Measurements from ENCODE around the gene KMT2E. TPM values are rescaled to one million over a fixed set of nuclear protein-coding genes. Genes with fewer than 3 reads are reported as not detected.

Gene KMT2E
- total RNA-seq, 1 donor from 2014 or later, result 51.7 TPM

DNA sequence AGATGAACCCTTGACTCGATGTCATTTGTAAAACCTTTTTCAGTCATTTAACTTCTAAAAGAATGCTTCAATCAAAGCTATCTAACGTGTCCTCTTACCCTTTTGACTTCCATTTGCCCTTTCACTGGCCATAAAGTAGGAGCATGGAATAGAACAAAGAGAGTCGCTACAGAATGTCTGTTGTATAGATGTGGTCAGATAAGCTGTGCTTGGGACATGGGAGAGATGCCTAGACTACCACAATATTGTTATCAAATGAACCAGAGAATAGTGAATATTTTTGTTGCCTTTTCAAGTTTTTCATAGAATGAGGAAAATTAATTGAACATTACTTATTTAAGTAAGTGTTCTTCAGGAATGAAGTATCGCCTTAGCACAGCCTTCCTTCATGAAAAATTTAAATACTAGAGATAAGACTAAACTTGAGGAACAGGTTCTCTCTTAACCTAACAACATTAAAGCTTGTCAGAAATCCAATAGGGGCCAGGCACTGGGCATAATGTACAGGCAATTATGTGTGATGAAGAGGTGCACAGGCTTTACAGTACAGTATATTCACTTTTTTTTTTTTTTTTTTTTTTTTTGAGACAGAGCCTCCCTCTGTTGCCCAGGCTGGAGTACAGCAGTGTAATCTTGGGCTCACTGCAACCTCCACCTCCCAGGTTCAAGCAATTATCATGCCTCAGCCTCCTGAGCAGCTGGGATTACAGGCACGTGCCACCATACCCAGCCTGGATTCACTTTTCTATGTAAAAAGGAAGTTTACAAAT lies 7.5 kb upstream of the KMT2E start:
- no peak for DNase-seq (ENCODE audit: low read depth)

DNA sequence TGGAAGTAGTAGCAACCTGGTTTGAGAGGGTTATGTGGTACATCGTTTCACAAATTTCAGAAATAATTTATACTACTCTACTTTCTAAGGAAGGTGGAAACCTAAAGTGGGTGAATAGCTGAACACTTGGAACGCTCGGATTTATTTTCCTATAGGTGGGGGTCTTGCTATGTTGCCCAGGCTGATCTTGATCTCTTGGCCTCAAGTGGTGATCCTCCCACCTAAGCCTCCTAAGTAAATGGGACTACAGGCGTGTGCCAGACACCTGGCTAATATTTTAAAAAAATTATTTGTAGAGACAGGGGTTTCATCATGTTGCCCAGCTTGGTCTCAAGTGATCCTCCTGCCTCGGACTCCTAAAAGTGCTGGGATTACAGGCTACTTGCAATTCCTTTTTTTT lies 6.7 kb upstream of the KMT2E start:
- DNase-seq (ENCODE audit: low read depth), result no peak

DNA sequence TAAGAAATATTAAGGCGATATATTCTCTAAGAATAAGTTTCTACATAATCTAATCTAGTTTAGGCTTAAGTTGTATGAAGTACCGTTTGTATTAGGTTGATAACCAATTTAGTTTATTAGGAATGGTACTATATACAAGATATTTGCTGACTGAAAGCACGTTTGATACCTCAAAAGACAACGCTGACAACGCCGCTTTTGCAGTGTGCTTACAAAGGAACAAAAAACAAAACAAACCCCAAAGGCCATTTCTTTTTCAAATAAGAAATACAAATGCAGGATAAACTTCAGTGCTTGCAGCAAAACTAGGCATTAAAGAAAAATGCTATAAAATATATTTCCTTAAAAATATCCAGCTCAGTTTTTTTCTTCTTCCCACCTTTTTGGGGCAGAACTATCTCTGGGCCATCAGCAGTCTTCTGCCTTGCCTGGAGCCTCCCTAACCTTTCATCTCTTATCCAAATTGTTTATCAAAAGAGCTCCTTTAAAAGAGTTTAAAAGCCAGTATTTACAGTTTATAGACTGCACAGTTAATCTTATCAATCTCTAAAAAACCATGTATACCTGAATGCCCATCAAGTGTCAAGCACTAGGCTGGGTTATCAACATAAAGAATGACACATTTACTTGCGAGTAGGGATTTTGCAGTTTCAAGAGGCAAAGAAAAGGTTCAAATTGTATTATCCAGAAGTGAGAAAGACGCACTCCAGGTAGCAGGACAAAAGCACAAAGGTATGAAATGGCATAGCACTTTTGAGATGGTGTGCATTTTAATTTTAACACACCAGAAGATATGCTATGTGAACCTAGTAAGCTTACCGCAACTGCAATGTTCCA lies 4.1 kb upstream of the KMT2E start:
- no peak for DNase-seq (ENCODE audit: low read depth)

DNA sequence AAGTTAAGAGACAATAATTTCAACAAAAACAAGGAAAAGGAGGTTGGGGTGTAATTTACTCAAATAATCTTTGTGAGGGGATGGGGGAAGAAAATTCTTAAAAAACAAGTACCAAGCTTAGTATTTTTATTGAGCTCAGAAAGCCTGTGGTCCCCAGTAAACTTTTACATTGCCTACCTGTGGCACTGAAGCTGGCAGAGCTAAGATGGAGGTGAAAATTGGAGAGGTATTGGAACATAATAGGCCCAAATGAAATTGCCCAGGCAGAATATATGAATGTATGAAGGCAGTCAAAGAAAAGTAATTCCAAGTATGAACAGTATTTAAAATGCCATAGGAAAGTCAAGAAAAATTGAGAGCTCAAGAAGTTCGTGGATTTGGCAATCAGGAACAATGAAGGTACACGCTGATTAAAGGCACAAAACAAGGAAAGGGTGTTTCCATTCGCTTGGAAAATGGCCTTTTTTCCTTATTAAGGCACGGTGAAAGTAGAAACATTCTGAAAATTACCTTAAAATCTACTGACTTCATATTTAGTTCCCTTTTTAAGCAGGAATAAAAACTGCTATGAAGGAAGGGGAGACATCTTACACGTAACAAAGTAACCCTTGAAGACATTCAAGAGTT lies 3.4 kb upstream of the KMT2E start:
- DNase-seq (ENCODE audit: low read depth), result no peak

DNA sequence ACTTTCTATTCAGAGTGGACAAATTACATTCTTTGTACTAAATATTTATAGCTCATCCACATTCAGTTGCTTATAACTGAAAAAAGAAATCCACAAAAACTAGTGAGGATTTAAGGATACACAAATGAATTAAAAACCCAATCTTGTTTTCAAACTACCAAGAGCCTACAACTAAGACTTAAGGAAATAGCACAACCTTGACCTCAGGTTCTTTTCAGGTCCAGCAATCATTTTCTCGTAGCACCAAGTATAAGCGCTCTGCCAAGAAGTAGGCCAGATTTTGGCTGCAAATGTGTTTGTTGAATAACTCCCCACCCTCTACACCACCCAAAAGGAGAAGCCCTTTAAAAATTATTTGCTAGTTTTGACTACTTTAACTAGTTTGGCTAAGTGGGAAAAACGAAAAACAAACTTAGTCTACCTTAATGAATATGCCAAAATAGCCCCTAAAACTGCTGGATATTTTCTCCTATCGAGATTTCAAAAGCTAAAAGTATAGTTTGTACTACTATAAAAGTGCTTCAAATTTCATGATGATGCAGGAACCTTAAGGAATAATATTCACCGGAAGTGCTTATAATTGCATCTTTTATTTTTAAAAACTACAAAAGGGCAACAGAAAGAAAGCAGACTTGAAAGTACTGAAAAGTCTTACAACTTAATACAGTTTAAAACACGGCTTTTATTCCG lies 2.7 kb upstream of the KMT2E start:
- no peak for DNase-seq (ENCODE audit: low read depth)

DNA sequence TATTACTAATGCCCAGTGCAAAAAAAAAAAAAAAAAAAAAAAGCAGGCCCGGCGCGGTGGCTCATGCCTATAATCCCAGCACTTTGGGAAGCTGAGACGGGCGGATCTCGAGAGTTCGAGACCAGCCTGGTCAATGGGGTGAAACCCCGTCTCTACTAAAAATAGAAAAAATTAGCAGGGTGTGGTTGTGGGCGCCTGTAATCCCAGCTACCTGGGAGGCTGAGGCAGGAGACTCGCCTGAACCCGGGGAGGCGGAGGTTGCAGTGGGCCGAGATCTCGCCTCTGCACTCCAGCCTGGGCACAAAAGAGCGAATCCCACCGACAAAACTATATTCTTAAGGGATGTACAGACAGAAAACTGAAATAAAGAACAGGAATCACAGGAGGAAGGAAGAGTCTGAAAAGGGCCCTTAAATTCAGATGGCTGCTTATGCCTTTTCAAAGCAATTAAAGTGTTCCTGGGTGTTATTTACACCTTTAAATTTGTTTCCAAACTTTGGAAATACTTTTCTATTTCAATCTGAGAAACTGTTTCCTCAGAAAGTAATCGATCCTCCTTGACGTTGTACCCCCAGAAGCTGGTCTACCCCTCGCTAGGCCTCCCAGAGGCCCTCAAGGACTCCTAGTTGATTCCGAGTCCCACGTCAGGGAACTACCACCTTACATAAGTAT lies 2.0 kb upstream of the KMT2E start:
- peak; percentile 57 for DNase-seq (ENCODE audit: low read depth)

DNA sequence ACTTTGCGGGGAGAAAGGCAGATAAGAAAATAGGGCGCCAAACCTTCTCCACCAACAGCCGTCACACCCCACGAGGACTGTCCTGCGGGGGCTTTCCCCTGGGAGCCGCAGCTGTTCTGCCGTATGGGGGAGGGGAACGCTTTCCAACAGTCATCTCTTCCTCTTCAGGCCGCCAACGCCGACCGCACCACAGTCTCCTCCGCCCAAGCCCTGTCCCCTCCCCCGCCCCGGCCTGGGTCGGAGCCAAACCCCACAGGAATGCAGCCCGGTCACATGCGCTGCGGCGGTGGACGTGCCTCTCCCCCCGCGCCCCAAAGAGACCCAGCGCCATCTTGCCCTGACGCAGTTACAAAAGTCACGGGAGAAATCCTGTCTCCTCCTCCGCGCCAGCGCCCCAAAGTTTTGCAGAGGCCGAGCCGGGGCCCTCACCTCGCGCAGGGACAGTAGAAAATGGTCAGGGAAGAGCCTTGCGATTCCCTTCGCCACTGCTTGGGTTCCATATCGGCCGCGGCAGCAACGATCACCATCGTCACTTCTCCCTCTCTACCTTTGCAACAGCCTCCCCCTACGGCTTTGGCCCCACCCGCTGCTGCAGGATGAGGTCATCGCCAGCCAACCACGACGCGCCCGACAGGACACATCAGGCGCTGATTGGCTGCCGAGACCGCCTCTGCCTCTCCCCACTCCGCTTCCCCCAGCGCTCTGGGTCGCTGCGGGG lies 1.3 kb upstream of the KMT2E start:
- DNase-seq (ENCODE audit: low read depth), result peak; percentile 100

DNA sequence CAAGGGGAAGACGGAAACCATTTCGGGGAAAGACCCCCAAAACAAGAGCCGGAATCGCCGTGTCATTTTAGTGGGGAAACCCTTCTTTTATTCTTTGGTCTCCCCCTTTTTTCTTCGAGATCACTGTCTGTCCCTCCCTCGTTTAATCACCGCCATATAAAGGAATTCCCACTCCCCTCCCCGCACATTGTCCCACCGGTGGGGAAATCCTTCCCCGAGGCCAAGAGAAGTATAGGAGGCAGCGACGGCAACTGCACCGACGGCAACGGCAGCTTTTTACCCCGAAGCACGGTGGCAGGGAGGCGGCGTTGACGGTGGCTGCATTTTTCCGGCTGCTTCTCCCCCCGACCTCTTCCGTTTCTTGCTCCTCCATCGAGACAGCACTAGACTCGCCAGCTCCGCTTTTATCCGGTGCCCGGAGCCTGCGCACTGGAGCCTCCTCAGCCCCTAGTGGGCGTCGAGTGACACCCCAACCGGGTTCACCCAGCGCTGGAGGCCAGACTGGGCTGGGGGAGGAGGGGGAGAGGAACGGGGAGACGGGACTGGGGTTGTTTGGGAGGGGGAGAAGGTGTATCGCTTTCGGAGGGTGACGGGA lies 687 bp upstream of the KMT2E start:
- peak; percentile 99 for DNase-seq (ENCODE audit: low read depth)

DNA sequence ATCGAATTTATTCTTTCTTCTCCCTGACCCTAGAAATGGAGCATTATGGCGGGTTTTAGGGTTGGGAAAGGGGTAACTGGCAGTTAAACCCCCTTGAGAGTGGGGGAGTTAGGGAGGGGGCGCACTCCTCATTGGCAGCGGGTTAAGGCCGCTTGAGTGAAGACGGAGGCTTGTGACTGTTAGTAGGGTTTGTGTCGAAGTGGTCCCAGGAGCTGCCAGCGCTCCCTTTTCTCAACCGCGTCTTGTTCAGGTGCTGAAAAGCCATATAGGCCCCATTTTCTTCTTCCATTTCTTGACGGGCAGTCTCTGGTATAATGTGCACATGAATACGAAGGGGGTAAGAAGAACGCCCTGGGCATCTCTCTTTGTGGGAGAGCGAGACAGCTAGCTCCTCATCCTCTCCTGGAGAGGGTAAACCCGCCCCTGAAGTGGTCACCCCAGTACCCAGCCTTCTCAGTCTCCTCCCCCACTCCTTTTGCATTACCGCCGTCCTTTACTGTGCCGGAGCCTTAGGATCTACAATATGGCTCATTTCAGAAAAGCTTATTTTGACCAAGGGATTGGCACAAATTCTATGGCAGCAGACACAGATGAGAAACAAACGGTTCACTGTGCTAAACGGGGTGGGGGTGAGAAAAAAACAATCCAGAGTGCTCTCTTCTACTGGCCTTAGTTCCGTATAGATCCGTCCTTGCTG lies 836 bp downstream of the KMT2E start:
- peak; percentile 61 for DNase-seq (ENCODE audit: low read depth)

DNA sequence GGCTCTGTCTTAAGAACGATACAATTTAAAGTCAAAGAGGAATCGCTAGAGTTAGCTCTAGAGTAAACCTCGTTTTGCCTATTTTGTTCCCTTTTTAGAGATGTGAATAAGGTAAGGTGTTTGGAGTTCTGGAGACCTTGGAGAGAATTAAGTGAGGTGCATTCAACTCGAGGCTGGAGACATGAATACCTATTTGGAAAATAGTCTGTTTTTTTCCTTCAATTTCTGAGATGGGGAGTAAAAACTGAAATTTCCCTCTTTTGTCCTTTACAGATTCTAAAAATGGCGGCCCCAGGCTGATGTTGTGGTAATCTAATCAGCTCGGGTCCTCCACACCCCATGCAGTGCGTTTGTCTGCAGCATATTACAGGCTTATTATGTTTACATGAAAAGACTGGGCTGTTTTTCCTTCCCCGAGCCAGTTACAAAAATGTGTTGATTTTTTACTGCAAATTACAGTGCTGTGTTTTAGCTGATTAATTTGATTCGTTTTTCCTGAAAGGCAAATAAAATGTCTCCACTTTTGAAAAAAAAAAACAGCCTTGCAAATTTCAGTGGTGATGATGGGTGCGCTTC lies 1.5 kb downstream of the KMT2E start:
- DNase-seq (ENCODE audit: low read depth), result peak; percentile 55

DNA sequence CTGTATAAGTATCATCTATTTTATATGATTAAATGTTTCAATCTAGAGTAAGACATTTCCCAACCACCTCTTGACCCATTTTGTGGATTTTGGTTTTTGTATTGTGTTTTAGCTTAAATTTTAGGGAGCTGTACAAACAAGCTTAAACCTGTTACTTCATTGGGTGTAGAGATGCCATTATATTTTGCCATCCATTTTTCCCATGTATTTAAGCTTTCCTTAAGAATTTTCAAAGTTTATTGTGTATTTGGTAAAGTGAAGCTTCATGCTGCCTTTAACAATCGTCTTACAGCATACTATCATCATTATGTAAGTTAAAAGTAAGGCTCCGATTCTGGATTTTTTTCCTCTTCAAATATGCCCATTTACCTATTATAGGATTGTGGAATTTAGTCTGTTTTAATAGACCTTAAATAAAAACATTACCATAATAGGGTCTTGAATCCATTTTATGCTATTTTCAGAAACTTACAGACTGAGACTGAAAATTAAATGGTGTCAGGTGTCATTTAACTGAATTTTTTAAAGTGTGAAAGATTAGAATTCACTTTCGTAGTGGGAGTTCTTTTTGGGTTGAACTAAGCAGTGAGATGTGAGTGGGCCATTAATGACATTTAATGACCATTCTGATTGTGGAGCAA lies 2.2 kb downstream of the KMT2E start:
- DNase-seq (ENCODE audit: low read depth), result no peak

DNA sequence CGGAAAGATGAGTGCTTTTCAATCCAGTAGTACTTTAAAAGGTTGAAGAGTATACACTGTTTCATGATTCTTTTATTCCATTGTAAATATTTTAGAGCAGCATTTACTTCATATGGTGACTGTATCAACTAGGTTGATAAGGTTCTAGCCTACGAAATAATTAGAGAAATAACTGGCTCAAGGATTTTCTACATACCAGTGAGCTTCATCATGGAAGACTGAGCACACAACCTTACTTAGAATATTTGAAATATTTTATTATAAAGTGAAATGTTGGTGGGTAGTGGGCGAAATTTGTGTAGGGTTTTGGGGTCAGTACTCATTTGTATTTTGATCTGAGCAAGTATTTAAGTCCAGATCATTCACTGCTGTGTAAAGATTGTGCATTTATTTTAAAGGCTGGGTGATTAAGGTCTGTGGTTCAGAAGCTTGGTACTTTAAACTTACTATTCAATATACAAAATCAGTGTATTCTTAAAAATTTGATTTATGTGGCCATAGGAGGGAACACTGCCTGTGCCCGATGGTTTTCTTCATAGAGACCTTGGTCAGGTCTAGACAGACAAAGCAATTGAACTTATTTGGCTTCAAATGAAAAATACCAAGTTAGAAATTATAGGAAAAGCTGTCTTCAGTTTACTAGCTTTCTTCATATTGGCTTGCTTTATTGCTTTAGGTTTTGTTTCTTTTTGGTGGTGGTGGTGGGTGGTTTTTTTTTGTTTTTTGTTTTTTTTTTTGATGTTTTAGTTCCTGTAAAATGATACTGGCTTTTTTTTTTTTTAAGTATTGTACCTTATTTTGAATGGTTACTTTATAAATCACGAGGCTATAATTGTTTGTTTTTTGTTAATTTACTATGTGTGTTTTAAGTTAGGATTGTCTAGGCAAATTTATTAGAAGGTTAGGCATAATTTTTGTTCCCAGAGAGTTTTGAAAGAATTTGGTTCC lies 3.0 kb downstream of the KMT2E start:
- DNase-seq (ENCODE audit: low read depth), result no peak

DNA sequence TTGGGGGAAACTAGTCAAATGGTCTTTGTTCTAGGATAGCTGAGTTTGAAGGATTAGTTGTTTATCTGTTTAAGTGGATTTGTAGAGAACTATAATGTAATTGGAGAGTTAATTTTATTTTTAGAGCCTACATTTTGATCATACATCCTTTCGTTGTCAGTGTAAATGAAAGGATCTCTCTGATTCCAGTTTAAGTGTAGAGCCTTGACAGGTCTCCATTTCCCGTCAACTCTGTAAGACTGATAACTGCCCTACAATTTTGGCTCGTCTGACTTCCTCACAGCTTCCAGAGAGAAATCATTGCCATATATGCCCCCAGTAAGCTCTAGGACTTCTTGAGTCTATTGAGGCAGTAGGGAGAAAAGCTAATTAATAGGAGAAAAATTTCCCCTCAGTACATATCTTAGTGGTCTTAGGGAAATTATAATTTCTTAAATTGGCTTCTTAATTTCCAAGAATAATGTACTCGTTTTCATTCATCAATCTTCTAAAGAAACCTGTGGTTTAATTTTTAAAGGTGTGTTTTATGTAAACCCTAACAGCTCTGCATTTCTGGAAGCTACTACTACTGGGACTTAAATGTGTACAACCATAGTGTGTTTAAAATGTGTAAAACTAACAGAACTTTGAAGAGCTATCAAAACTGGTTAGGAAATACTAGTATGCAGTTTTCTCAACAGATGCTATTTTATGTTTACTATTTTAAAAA lies 3.8 kb downstream of the KMT2E start:
- no peak for DNase-seq (ENCODE audit: low read depth)

DNA sequence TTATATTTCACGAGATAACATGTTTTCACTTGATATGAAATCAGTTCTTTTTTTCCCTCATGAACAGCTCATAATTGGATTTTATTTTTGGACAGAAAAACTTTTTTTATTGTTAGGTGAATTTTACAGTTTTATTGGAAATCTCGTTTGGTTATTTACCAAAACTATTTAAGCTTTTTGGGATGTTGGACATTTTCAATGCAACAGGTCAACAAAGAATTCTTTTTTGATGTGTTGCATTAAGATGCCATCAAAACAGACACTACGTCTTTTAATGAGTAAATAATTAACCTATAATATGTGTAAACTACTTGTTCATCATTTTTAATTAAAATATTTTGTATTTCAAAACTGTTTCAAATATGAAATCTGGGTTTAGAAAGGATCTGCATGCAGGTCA lies 5.3 kb downstream of the KMT2E start:
- DNase-seq (ENCODE audit: low read depth), result no peak

DNA sequence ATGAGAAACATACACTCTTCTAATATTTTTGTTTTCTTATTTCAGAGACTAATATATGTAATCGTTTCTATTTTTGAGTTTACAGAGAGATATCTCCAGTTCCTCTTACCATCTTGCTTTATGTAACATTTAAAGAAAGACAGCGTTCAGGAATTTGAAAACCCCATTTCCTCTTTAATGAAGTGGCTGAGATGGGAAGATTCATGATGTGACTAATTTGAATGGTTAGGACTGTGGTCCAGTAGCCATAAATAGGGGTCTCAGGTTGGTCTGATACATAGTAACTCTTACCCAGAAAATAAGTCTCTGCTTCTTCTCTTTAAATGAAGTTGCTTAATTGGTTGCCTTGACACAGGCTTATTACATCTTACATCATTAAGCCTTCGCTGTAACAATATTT lies 6.9 kb downstream of the KMT2E start:
- DNase-seq (ENCODE audit: low read depth), result no peak

DNA sequence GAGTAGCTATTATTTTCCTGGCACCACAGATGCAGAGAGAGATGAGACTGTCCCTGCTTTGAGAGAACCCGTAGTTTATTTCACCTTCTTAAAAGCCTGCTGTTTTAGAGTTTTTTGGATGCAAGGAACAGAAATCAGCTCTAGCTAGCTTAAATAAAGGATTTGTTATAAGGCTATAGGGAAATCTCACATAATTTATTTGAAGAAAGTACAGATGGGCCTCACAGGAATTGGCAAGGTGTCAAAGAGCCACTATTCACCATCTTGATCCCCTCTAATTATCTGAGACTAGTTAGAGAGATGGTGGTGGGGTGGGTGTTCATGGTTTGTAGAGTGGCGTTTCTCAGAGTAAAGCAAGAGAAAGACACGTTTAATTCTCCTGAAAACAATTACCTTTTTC lies 7.3 kb downstream of the KMT2E start:
- no peak for DNase-seq (ENCODE audit: low read depth)

DNA sequence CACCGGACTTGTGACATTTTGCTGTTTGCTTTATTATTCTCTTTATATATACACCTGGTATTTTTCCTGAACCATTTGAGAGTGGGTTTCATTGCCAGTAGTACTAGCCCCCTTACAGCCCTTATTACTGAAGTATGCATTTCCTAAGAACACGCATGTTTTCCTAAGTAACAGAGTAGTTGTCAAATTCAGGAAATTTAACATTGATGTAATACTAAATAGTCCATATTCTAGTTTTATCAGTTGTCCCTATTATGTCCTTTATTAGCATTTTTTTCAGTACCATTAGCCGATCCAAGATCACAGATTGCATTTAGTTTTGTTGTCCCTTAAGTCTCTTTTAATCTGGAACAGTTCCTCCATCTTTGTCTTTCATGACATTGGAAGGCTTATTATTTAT lies 8.0 kb downstream of the KMT2E start:
- DNase-seq (ENCODE audit: low read depth), result no peak
